ENCODE results near the gene FHL2.

FHL2 gene

GRCh38 chr2:105397953-105398335 is 907 bp downstream of the FHL2 start:
- Mint-ChIP-seq H3K4me3 (peak overlapping the region; percentile 62), H3K27ac (no peak overlapping the region), H3K36me3 (peaks cover 2% of the 10 kb centered on the region), H3K9me3 (no peaks in the 10 kb centered on the region), H3K27me3 (peaks cover 22% of the 10 kb centered on the region), H3K4me1 (peaks cover 3% of the 10 kb centered on the region)
- no peak for ATAC-seq (ENCODE audit: low read depth)
- DNase-seq (ENCODE audit: low spot score in 2 of 2): no peak

DNA sequence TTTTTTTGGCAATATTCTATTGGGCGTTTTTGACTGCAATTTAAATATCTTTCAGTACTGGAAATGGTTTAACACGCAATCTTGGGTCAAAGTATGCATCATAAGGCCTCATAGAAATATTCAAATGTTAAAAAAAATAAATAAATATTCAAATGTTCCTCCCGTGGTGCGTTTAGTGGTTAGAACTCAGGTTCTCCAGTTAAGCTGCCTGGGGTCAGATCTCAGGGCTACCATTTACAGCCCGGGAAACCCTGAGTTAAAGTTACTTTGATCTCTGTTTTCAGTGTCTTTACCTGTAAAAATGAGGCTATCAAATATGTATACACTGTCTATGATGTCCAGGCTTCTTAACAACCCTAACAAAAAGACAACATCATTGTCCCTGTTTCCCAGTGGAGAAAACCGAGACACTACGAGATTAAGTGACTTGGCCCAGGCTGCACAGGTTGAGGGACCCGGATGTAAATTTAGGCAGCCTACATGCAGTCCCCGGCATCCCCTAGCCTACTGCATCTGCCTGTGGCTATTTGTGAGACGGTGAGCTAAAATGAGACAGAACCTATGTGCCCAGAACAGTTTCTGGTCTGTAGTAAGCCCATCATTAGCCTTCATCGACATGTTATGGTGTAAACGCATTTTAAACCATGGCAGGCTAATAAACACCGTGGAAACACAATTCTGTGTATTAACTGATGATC is 1.7 kb downstream of the FHL2 start:
- no peak overlapping the region for H3K4me3 Mint-ChIP-seq
- peaks cover 22% of the 10 kb centered on the region for H3K27me3 Mint-ChIP-seq
- no peak for DNase-seq (ENCODE audit: low spot score in 2 of 2)
- H3K27ac Mint-ChIP-seq: no peak overlapping the region
- H3K4me1 Mint-ChIP-seq: peaks cover 3% of the 10 kb centered on the region
- H3K36me3 Mint-ChIP-seq: peaks cover 2% of the 10 kb centered on the region
- no peaks in the 10 kb centered on the region for H3K9me3 Mint-ChIP-seq
- no peak for ATAC-seq (ENCODE audit: low read depth)

GRCh38 chr2:105396254-105397024 is 2.4 kb downstream of the FHL2 start:
- no peak for DNase-seq (ENCODE audit: low spot score in 2 of 2)
- Mint-ChIP-seq H3K9me3 (no peaks in the 10 kb centered on the region), H3K36me3 (peaks cover 2% of the 10 kb centered on the region), H3K4me1 (peaks cover 3% of the 10 kb centered on the region), H3K27me3 (peaks cover 21% of the 10 kb centered on the region), H3K4me3 (no peak overlapping the region), H3K27ac (no peak overlapping the region)
- no peak for ATAC-seq (ENCODE audit: low read depth)

DNA sequence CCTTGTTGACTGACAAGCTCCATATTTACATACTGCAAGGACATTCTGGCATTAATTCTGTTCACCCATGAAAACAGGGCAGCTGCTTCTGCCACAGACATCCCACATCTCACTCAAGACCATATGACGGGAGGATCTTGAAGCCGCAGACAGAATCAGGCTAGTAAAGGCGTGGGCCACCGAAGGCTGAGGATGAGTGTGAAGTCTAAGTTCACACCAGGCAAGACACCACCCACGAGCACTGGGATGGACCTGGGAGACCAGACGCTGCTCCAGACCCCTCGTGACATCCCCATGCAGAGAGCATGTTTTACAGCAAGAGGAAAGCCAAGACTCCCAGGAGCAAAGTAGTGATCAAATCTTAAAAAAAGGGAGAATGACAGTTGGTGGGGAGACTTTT is 3.2 kb downstream of the FHL2 start:
- Mint-ChIP-seq H3K27me3 (peaks cover 21% of the 10 kb centered on the region), H3K27ac (no peak overlapping the region), H3K4me1 (peaks cover 3% of the 10 kb centered on the region), H3K9me3 (no peaks in the 10 kb centered on the region), H3K4me3 (no peak overlapping the region), H3K36me3 (peaks cover 2% of the 10 kb centered on the region)
- DNase-seq (ENCODE audit: low spot score in 2 of 2) (no peak), ATAC-seq (ENCODE audit: low read depth) (no peak)

DNA sequence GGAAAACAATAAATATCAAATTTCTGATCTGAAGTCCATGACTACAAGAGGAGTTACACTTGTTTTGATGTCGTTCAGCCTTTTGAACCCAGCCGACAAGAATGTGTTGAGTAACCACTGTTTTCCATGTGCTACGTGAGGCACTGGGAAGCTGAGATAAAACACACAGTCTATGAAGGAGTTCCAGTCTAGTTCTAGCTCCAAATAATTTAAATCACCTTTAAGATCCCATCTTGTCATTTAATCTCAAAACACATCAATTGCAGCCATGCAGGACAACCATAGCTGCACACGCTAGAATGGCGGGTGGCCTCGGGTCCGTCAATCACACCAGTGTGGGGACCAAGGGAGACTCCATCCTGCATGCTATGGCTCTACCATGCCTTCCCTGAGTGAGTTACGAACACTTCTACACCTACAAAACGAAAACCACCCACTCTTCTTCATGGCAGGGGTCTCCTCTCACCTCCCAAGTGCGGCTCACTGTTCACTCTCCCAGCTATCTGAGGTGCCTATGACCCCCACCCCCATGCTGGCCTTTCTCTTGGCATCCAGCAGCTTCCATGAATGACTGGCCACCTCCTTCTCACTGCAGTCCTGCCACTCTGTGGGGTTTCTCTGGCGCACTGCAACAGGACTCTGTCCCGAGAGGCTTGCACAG is 3.8 kb downstream of the FHL2 start:
- Mint-ChIP-seq H3K36me3 (peaks cover 2% of the 10 kb centered on the region), H3K27ac (no peak overlapping the region), H3K4me3 (no peak overlapping the region), H3K27me3 (peaks cover 21% of the 10 kb centered on the region), H3K9me3 (no peaks in the 10 kb centered on the region), H3K4me1 (peaks cover 3% of the 10 kb centered on the region)
- ATAC-seq (ENCODE audit: low read depth) (no peak), DNase-seq (ENCODE audit: low spot score in 2 of 2) (no peak)

DNA sequence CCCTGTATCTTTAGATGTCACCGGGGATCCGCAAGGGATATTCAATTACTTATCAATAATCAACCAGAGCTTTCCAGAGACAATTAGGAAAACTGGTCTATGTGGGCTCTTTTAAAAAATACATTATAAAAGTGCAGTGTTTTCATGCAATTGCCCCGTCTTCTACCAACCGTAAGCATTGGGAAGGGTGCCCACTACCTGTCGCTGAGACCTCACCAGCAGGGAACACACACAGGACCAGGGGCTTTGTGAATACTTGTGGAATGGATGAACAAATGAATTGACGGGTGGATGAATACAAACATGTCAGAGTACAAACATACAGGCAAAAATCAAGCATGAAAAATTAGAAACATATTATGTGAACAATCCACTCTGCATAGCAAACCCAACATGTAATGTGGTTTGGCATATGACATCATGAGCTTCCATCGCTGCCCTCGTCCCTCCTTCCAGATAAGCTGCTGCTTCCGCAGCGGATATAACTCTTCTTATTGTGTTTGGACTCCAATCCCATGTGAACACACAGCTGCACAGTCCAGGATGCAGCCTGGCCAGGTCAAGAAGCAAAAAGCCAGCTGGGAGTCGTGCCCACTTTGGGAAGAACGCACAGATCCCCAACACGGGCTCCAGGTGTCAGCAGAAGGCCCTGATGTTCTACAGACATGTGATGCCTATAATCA is 5.3 kb downstream of the FHL2 start:
- Mint-ChIP-seq H3K4me1 (peaks cover under 1% of the 10 kb centered on the region), H3K9me3 (no peaks in the 10 kb centered on the region), H3K4me3 (no peak overlapping the region), H3K27me3 (peaks cover 13% of the 10 kb centered on the region), H3K27ac (no peak overlapping the region), H3K36me3 (no peaks in the 10 kb centered on the region)
- no peak for ATAC-seq (ENCODE audit: low read depth)
- no peak for DNase-seq (ENCODE audit: low spot score in 2 of 2)

- ATAC-seq (ENCODE audit: low read depth) (no peak), DNase-seq (ENCODE audit: low spot score in 2 of 2) (no peak)
- Mint-ChIP-seq H3K36me3 (no peaks in the 10 kb centered on the region), H3K27ac (no peak overlapping the region), H3K4me1 (no peaks in the 10 kb centered on the region), H3K9me3 (peaks cover 4% of the 10 kb centered on the region), H3K4me3 (no peak overlapping the region), H3K27me3 (peaks cover 17% of the 10 kb centered on the region)
These were observed 6.8 kb downstream of the FHL2 start for GRCh38 chr2:105391763-105392662.

- Mint-ChIP-seq H3K27ac (no peak overlapping the region), H3K27me3 (peaks cover 15% of the 10 kb centered on the region), H3K4me3 (no peak overlapping the region), H3K9me3 (peaks cover 4% of the 10 kb centered on the region), H3K4me1 (no peaks in the 10 kb centered on the region), H3K36me3 (no peaks in the 10 kb centered on the region)
- DNase-seq (ENCODE audit: low spot score in 2 of 2): no peak
- no peak for ATAC-seq (ENCODE audit: low read depth)
These were observed 7.7 kb downstream of the FHL2 start for GRCh38 chr2:105391058-105391627.

GRCh38 chr2:105390454-105390853 is 8.4 kb downstream of the FHL2 start:
- no peak overlapping the region for H3K27ac Mint-ChIP-seq
- H3K4me3 Mint-ChIP-seq: no peak overlapping the region
- no peak for DNase-seq (ENCODE audit: low spot score in 2 of 2)

GRCh38 chr2:105388971-105389381 is 9.9 kb downstream of the FHL2 start:
- H3K4me1 Mint-ChIP-seq: no peaks in the 10 kb centered on the region
- peaks cover 8% of the 10 kb centered on the region for H3K27me3 Mint-ChIP-seq
- peaks cover 4% of the 10 kb centered on the region for H3K9me3 Mint-ChIP-seq
- H3K4me3 Mint-ChIP-seq: no peak overlapping the region
- DNase-seq (ENCODE audit: low spot score in 2 of 2) (no peak), ATAC-seq (ENCODE audit: low read depth) (no peak)
- H3K36me3 Mint-ChIP-seq: no peaks in the 10 kb centered on the region
- H3K27ac Mint-ChIP-seq: no peak overlapping the region

More at GRCh38 chr2:105390454-105390853, 8.4 kb downstream of the FHL2 start:
- peaks cover 9% of the 10 kb centered on the region for H3K27me3 Mint-ChIP-seq
- H3K36me3 Mint-ChIP-seq: no peaks in the 10 kb centered on the region
- peaks cover 4% of the 10 kb centered on the region for H3K9me3 Mint-ChIP-seq
- no peaks in the 10 kb centered on the region for H3K4me1 Mint-ChIP-seq
- ATAC-seq (ENCODE audit: low read depth): no peak

GRCh38 chr2:105387225-105387624 is 11.6 kb downstream of the FHL2 start:
- H3K36me3 Mint-ChIP-seq: no peaks in the 10 kb centered on the region
- DNase-seq (ENCODE audit: low spot score in 2 of 2): no peak

GRCh38 chr2:105385731-105386540 is 12.9 kb downstream of the FHL2 start:
- H3K27ac Mint-ChIP-seq: no peak overlapping the region
- ATAC-seq (ENCODE audit: low read depth): no peak
- no peak for DNase-seq (ENCODE audit: low spot score in 2 of 2)
- no peaks in the 10 kb centered on the region for H3K36me3 Mint-ChIP-seq
- no peaks in the 10 kb centered on the region for H3K4me1 Mint-ChIP-seq
- H3K9me3 Mint-ChIP-seq: peaks cover 4% of the 10 kb centered on the region
- H3K4me3 Mint-ChIP-seq: no peak overlapping the region
- peaks cover 8% of the 10 kb centered on the region for H3K27me3 Mint-ChIP-seq

More at GRCh38 chr2:105387225-105387624, 11.6 kb downstream of the FHL2 start:
- Mint-ChIP-seq H3K9me3 (peaks cover 4% of the 10 kb centered on the region), H3K27ac (no peak overlapping the region), H3K4me3 (no peak overlapping the region), H3K4me1 (no peaks in the 10 kb centered on the region), H3K27me3 (peaks cover 8% of the 10 kb centered on the region)
- ATAC-seq (ENCODE audit: low read depth): no peak

Measured in memory B cell (primary cell).